Prostate gland (tissue), 2 donors: ENCODE measurements around the gene ABLIM3. TPM values are rescaled to one million over a fixed set of nuclear protein-coding genes. Genes with fewer than 3 reads are reported as not detected.
A peak's percentile ranks its signal among the peaks of the same experiment; 100 is the strongest.

Experiments used
- DNase-seq: peaks from one replicate; pipeline ENCODE4 v3.0.0-alpha.2; 2019; ENCODE audit warnings: low spot score
- H3K27ac ChIP-seq, 2 donors: fragments of 200-600 bp; sonication (generic); 2 replicates each; pipeline ENCODE4 v1.5.1; 2017 to 2019
- H3K27me3 ChIP-seq: fragments of 200-600 bp; sonication (generic); replicated peaks from 2 replicates; pipeline ENCODE4 v1.5.1; 2019; ENCODE audit not compliant: insufficient read depth
- H3K36me3 ChIP-seq, 2 donors: fragments of 200-600 bp; sonication (generic); 1 replicate in 1 of 2; 2 replicates in 1 of 2; pipeline versions ENCODE4 v1.5.1 to v1.8.1; 2017 to 2019
- H3K4me1 ChIP-seq: fragments of 200-600 bp; sonication (generic); replicated peaks from 2 replicates; pipeline ENCODE4 v1.5.1; 2019
- H3K4me3 ChIP-seq, 2 donors: fragments of 200-600 bp; sonication (generic); 2 replicates each; pipeline ENCODE4 v1.5.1; 2017 to 2019
- H3K9me3 ChIP-seq: fragments of 200-600 bp; sonication (generic); 2 replicates; pipeline ENCODE4 v1.5.1; 2017
- POLR2A ChIP-seq: fragments of 450-650 bp; IDR thresholded peaks from one replicate; pipeline ENCODE4 v1.6.1; 2016; ENCODE audit warnings: antibody characterized with exemption, mild to moderate bottlenecking
- POLR2AphosphoS5 ChIP-seq: sonication (generic); formaldehyde crosslinking; IDR thresholded peaks from one replicate; pipeline ENCODE4 v1.6.1; 2017; ENCODE audit warnings: antibody characterized with exemption
- WGBS: methylation state at CpG from one replicate; pipeline ENCODE4 v1.1.5; 2018; 5-methylcytosine and 5-hydroxymethylcytosine counted together
- intact Hi-C: fragments of 100-400 bp; cut with DNase I; formaldehyde crosslinking; loops from one replicate; pipeline ENCODE4 v1.14.2; 2022
- total RNA-seq, 2 donors: library from RNA; depleted of rRNA; stranded (reverse); fragments of >200 nt; gene quantifications; one replicate each; pipeline ENCODE4 v1.1.0, GENCODE V29; 2016
- TF ChIP-seq, protein P1 (sequence below), 4 experiments: fragments of 200-600 bp in 2 of 4; fragments of 450-650 bp in 2 of 4; sonication (generic) in 2 of 4; IDR thresholded peaks; 1 replicate in 3 of 4; 2 replicates in 1 of 4; pipeline ENCODE4 v1.5.1; 2016 to 2019; ENCODE audit warnings: antibody characterized with exemption in 4 of 4, mild to moderate bottlenecking in 2 of 4, moderate library complexity in 2 of 4

Gene ABLIM3
- total RNA-seq, 2 donors from 2014 or later = 9.0 to 11.7 TPM

GRCh38 chr5:149126906-149127305 is 14.4 kb upstream of the ABLIM3 start:
- H3K4me3 ChIP-seq = no peak overlapping the region
- H3K27ac ChIP-seq = no peak overlapping the region
- TF ChIP-seq POLR2AphosphoS5 (no peak), POLR2A (no peak)
- TF ChIP-seq, protein P1, sequence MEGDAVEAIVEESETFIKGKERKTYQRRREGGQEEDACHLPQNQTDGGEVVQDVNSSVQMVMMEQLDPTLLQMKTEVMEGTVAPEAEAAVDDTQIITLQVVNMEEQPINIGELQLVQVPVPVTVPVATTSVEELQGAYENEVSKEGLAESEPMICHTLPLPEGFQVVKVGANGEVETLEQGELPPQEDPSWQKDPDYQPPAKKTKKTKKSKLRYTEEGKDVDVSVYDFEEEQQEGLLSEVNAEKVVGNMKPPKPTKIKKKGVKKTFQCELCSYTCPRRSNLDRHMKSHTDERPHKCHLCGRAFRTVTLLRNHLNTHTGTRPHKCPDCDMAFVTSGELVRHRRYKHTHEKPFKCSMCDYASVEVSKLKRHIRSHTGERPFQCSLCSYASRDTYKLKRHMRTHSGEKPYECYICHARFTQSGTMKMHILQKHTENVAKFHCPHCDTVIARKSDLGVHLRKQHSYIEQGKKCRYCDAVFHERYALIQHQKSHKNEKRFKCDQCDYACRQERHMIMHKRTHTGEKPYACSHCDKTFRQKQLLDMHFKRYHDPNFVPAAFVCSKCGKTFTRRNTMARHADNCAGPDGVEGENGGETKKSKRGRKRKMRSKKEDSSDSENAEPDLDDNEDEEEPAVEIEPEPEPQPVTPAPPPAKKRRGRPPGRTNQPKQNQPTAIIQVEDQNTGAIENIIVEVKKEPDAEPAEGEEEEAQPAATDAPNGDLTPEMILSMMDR (IDR thresholded peaks at IDR 0.05) = no peak
- intact Hi-C loops = no loop called here
- DNase-seq = no peak
- no peaks in the 10 kb centered on the region for H3K9me3 ChIP-seq
- H3K27me3 ChIP-seq = no peaks in the 10 kb centered on the region
- H3K4me1 ChIP-seq = peaks cover 8% of the 10 kb centered on the region
- H3K36me3 ChIP-seq = no peaks in the 10 kb centered on the region
- WGBS = 82% methylated on average over 6 of the region's 6 CpGs

DNA sequence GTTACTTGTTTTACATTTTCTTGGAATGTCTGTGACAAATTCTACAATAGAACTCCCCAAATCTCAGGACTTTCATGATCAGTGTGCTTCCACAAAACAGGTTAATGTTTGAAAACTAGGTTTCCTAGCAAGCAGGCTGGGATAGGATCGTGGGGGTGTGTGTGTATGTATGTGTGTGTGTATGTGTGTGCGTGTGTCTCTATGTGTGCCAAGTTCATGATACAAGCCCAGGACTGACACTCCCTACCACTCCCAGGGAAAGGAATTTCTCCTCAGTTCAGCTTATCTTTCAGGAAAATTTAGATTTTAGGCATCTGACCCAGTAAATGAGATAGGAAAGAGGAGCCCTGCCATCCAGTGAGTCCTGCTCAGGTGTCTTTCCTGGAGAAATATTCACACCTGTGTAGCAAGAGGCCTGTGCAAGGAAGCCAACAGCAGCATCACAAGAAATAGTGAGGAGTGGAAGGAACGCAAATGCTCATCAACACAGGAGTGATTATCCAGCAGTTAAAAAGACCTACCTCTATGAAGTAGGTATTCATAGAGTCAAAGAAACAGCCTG is 13.8 kb upstream of the ABLIM3 start:
- H3K9me3 ChIP-seq = no peaks in the 10 kb centered on the region
- no peak for TF ChIP-seq POLR2A
- TF ChIP-seq, protein P1 (IDR thresholded peaks at IDR 0.05) = no peak
- TF ChIP-seq POLR2AphosphoS5 = no peak
- no peak for DNase-seq
- intact Hi-C loops = no loop called here
- no peak overlapping the region for H3K27ac ChIP-seq
- 72% methylated on average over 3 of the region's 3 CpGs for WGBS
- H3K36me3 ChIP-seq = no peaks in the 10 kb centered on the region
- H3K4me3 ChIP-seq = no peak overlapping the region
- peaks cover 8% of the 10 kb centered on the region for H3K4me1 ChIP-seq
- no peaks in the 10 kb centered on the region for H3K27me3 ChIP-seq

- H3K27ac ChIP-seq = peak overlapping the region in 1 of 2 donors; percentile 17
- intact Hi-C loops = no loop called here
- 56% methylated on average over 13 of the region's 13 CpGs for WGBS
- no peaks in the 10 kb centered on the region for H3K27me3 ChIP-seq
- H3K9me3 ChIP-seq = no peaks in the 10 kb centered on the region
- no peaks in the 10 kb centered on the region for H3K36me3 ChIP-seq
- H3K4me3 ChIP-seq = no peak overlapping the region
- TF ChIP-seq POLR2AphosphoS5 = no peak
- TF ChIP-seq, protein P1 (IDR thresholded peaks at IDR 0.05) = peak in 3 of 4 experiments; percentile 12 to 37 (median 21)
- no peak for DNase-seq
- H3K4me1 ChIP-seq = peaks cover 8% of the 10 kb centered on the region
Measured at GRCh38 chr5:149128023-149128875, 13.0 kb upstream of the ABLIM3 start.

- intact Hi-C loops = no loop called here
Measured at GRCh38 chr5:149129181-149129580, 12.1 kb upstream of the ABLIM3 start.

More at GRCh38 chr5:149129181-149129580, 12.1 kb upstream of the ABLIM3 start:
- no peaks in the 10 kb centered on the region for H3K36me3 ChIP-seq
- H3K4me3 ChIP-seq = no peak overlapping the region
- H3K27ac ChIP-seq = peak overlapping the region; percentile 17 to 32
- TF ChIP-seq, protein P1 (IDR thresholded peaks at IDR 0.05) = no peak
- TF ChIP-seq POLR2AphosphoS5 = peak; percentile 90
- no peaks in the 10 kb centered on the region for H3K9me3 ChIP-seq
- H3K27me3 ChIP-seq = no peaks in the 10 kb centered on the region
- H3K4me1 ChIP-seq = peaks cover 8% of the 10 kb centered on the region
- DNase-seq = peak; percentile 79
- WGBS = 41% methylated on average over 1 of the region's 1 CpG
